GM23338 (cell line): ENCODE data around the gene ETFA. TPM values are rescaled to one million over a fixed set of nuclear protein-coding genes. Genes with fewer than 3 reads are reported as not detected.
A peak's percentile ranks its signal among the peaks of the same experiment; 100 is the strongest.

ENCODE experiments used
- ATAC-seq: fragments of 200-7000 bp; cut with Tn5 transposase; 3 replicates; pipeline ENCODE4 v1.9.1; 2020
- DNase-seq: peaks from one replicate; pipeline ENCODE4 v3.0.0-alpha.2; 2015; ENCODE audit warnings: low spot score
- H2AFZ ChIP-seq: fragments of 200-600 bp; sonication (generic); 2 replicates; pipeline ENCODE4 v1.8.0; 2016; ENCODE audit warnings: antibody characterized with exemption, mild to moderate bottlenecking, moderate library complexity
- H3F3A ChIP-seq: fragments of 200-600 bp; sonication (generic); replicated peaks from 2 replicates; pipeline ENCODE4 v1.8.0; 2017; ENCODE audit warnings: antibody characterized with exemption, mixed run types, low read depth
- H3K27ac ChIP-seq: fragments of 200-600 bp; sonication (generic); 2 replicates; pipeline ENCODE4 v1.6.1; 2016; ENCODE audit warnings: low read depth
- H3K27me3 ChIP-seq: fragments of 200-600 bp; sonication (generic); 2 replicates; pipeline ENCODE4 v1.8.0; 2016; ENCODE audit warnings: mild to moderate bottlenecking, mixed run types, moderate library complexity; ENCODE audit not compliant: insufficient read depth
- H3K36me3 ChIP-seq: fragments of 200-600 bp; sonication (generic); 2 replicates; pipeline ENCODE4 v1.8.0; 2016; ENCODE audit warnings: mild to moderate bottlenecking; ENCODE audit not compliant: insufficient read depth
- H3K4me1 ChIP-seq: fragments of 200-600 bp; sonication (generic); 2 replicates; pipeline ENCODE4 v1.8.0; 2016; ENCODE audit warnings: mild to moderate bottlenecking, moderate library complexity; ENCODE audit not compliant: insufficient read depth
- H3K4me2 ChIP-seq: fragments of 200-600 bp; sonication (generic); 2 replicates; pipeline ENCODE4 v1.7.1; 2017; ENCODE audit warnings: mixed run types
- H3K4me3 ChIP-seq: fragments of 200-600 bp; sonication (generic); 2 replicates; pipeline ENCODE4 v1.6.1; 2016; ENCODE audit warnings: mixed run types
- H3K79me2 ChIP-seq: fragments of 200-600 bp; sonication (generic); replicated peaks from 2 replicates; pipeline ENCODE4 v1.8.0; 2017; ENCODE audit warnings: mild to moderate bottlenecking; ENCODE audit not compliant: insufficient read depth
- H3K9me2 ChIP-seq: fragments of 200-600 bp; sonication (generic); 2 replicates; pipeline ENCODE4 v1.8.0; 2017; ENCODE audit not compliant: insufficient read depth
- H4K20me1 ChIP-seq: fragments of 200-600 bp; sonication (generic); replicated peaks from 2 replicates; pipeline ENCODE4 v1.8.0; 2017; ENCODE audit warnings: mild to moderate bottlenecking; ENCODE audit not compliant: insufficient read depth
- H3K27ac Mint-ChIP-seq: 2 replicates; pipeline ENCODE4 v1.8.0; 2020; ENCODE audit warnings: inconsistent platforms, mild to moderate bottlenecking, moderate library complexity, mixed read lengths
- H3K27me3 Mint-ChIP-seq: 3 replicates; pipeline ENCODE4 v1.8.0; 2022; ENCODE audit warnings: low read depth, mild to moderate bottlenecking, moderate library complexity, mixed read lengths, inconsistent platforms; ENCODE audit not compliant: insufficient read depth, poor library complexity
- H3K36me3 Mint-ChIP-seq: 3 replicates; pipeline ENCODE4 v1.8.0; 2021; ENCODE audit warnings: low read depth, mild to moderate bottlenecking, inconsistent platforms, moderate library complexity, mixed read lengths
- H3K4me1 Mint-ChIP-seq: 3 replicates; pipeline ENCODE4 v1.8.0; 2020; ENCODE audit warnings: mild to moderate bottlenecking, inconsistent platforms, mixed read lengths
- H3K4me3 Mint-ChIP-seq: 3 replicates; pipeline ENCODE4 v1.8.0; 2021; ENCODE audit warnings: moderate library complexity, mild to moderate bottlenecking, inconsistent platforms, mixed read lengths
- H3K9me3 Mint-ChIP-seq: 3 replicates; pipeline ENCODE4 v1.8.0; 2020; ENCODE audit warnings: moderate library complexity, mild to moderate bottlenecking, inconsistent platforms, mixed read lengths
- polyA plus RNA-seq: library from polyadenylated mRNA; unstranded; fragments of >200 nt; fragmentation: Nextera tagmentation; extraction: Ambion mirVana; gene quantifications from 2 replicates; pipeline ENCODE4 v1.2.1, GENCODE V29; 2016
- total RNA-seq: library from RNA; depleted of rRNA; stranded (reverse); fragments of >200 nt; shearing (Covaris generic); gene quantifications from 2 replicates; pipeline ENCODE4 v1.2.3, GENCODE V29; 2014
- TF ChIP-seq, protein P1 (sequence below): fragments of 250-450 bp; sonication (Bioruptor Pico); IDR thresholded peaks from 2 replicates; pipeline ENCODE4 v1.5.0; 2020; ENCODE audit warnings: mild to moderate bottlenecking, moderate library complexity

ETFA gene
- total and polyA plus RNA-seq, 2 experiments from 2014 or later: 52.9 to 69.1 TPM

- peaks cover 28% of the 10 kb centered on the region for H4K20me1 ChIP-seq
- H3K4me3 ChIP-seq: peak overlapping the region; percentile 68
- ATAC-seq: no peak
Observed at GRCh38 chr15:76345583-76345879, 34.3 kb upstream of the ETFA start.

More at GRCh38 chr15:76345583-76345879, 34.3 kb upstream of the ETFA start:
- peaks cover 100% of the 10 kb centered on the region for H3K27me3 ChIP-seq
- peak overlapping the region; percentile 91 for H3K4me2 ChIP-seq
- DNase-seq: no peak
- Mint-ChIP-seq H3K27me3 (peaks cover 85% of the 10 kb centered on the region), H3K4me1 (peaks cover 29% of the 10 kb centered on the region), H3K36me3 (no peaks in the 10 kb centered on the region; the same call in 2 of the 3 replicates), H3K27ac (no peak overlapping the region), H3K4me3 (peak overlapping the region; percentile 68), H3K9me3 (peaks cover 8% of the 10 kb centered on the region; the same call in 2 of the 3 replicates)
- no peak overlapping the region for H3K27ac ChIP-seq
- no peaks in the 10 kb centered on the region for H3K36me3 ChIP-seq
- H3K9me2 ChIP-seq: no peaks in the 10 kb centered on the region
- TF ChIP-seq, protein P1, sequence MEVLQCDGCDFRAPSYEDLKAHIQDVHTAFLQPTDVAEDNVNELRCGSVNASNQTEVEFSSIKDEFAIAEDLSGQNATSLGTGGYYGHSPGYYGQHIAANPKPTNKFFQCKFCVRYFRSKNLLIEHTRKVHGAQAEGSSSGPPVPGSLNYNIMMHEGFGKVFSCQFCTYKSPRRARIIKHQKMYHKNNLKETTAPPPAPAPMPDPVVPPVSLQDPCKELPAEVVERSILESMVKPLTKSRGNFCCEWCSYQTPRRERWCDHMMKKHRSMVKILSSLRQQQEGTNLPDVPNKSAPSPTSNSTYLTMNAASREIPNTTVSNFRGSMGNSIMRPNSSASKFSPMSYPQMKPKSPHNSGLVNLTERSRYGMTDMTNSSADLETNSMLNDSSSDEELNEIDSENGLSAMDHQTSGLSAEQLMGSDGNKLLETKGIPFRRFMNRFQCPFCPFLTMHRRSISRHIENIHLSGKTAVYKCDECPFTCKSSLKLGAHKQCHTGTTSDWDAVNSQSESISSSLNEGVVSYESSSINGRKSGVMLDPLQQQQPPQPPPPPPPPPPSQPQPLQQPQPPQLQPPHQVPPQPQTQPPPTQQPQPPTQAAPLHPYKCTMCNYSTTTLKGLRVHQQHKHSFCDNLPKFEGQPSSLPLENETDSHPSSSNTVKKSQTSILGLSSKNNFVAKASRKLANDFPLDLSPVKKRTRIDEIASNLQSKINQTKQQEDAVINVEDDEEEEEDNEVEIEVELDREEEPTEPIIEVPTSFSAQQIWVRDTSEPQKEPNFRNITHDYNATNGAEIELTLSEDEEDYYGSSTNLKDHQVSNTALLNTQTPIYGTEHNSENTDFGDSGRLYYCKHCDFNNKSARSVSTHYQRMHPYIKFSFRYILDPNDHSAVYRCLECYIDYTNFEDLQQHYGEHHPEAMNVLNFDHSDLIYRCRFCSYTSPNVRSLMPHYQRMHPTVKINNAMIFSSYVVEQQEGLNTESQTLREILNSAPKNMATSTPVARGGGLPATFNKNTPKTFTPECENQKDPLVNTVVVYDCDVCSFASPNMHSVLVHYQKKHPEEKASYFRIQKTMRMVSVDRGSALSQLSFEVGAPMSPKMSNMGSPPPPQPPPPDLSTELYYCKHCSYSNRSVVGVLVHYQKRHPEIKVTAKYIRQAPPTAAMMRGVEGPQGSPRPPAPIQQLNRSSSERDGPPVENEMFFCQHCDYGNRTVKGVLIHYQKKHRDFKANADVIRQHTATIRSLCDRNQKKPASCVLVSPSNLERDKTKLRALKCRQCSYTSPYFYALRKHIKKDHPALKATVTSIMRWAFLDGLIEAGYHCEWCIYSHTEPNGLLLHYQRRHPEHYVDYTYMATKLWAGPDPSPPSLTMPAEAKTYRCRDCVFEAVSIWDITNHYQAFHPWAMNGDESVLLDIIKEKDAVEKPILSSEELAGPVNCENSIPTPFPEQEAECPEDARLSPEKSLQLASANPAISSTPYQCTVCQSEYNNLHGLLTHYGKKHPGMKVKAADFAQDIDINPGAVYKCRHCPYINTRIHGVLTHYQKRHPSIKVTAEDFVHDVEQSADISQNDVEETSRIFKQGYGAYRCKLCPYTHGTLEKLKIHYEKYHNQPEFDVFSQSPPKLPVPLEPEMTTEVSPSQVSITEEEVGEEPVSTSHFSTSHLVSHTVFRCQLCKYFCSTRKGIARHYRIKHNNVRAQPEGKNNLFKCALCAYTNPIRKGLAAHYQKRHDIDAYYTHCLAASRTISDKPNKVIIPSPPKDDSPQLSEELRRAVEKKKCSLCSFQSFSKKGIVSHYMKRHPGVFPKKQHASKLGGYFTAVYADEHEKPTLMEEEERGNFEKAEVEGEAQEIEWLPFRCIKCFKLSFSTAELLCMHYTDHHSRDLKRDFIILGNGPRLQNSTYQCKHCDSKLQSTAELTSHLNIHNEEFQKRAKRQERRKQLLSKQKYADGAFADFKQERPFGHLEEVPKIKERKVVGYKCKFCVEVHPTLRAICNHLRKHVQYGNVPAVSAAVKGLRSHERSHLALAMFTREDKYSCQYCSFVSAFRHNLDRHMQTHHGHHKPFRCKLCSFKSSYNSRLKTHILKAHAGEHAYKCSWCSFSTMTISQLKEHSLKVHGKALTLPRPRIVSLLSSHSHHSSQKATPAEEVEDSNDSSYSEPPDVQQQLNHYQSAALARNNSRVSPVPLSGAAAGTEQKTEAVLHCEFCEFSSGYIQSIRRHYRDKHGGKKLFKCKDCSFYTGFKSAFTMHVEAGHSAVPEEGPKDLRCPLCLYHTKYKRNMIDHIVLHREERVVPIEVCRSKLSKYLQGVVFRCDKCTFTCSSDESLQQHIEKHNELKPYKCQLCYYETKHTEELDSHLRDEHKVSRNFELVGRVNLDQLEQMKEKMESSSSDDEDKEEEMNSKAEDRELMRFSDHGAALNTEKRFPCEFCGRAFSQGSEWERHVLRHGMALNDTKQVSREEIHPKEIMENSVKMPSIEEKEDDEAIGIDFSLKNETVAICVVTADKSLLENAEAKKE (CRISPR knock-in tag): no peak
- H3K4me1 ChIP-seq: peaks cover 35% of the 10 kb centered on the region
- H3F3A ChIP-seq: peaks cover 4% of the 10 kb centered on the region
- H3K79me2 ChIP-seq: no peaks in the 10 kb centered on the region
- H2AFZ ChIP-seq: peak overlapping the region; percentile 72; the same call in 1 of the 2 replicates
